T-helper 17 cell (primary cell): ENCODE data around the gene ANKRD33. TPM values are rescaled to one million over a fixed set of nuclear protein-coding genes. Genes with fewer than 3 reads are reported as not detected.

Source experiments
- ATAC-seq: fragments of 150-1000 bp; cut with Tn5 transposase; 2 replicates; pipeline ENCODE4 v1.10.0; 2021; ENCODE audit warnings: mild to moderate bottlenecking, moderate library complexity
- DNase-seq, 3 donors: peaks; one replicate each; pipeline versions ENCODE4 v3.0.0 to v3.0.0-alpha.2; 2020 to 2021
- H3K9me3 ChIP-seq: one replicate; pipeline ENCODE4 v1.7.0; 2013; ENCODE audit warnings: low read length, mild to moderate bottlenecking; ENCODE audit not compliant: control insufficient read depth, poor library complexity, severe bottlenecking
- H3K27ac Mint-ChIP-seq: one replicate; pipeline ENCODE4 v1.8.0; 2022; ENCODE audit warnings: mild to moderate bottlenecking, moderate library complexity, mixed read lengths
- H3K27me3 Mint-ChIP-seq: one replicate; pipeline ENCODE4 v1.8.0; 2022; ENCODE audit warnings: mixed read lengths
- H3K36me3 Mint-ChIP-seq: one replicate; pipeline ENCODE4 v1.8.0; 2022; ENCODE audit warnings: low read depth, mixed read lengths
- H3K4me1 Mint-ChIP-seq: one replicate; pipeline ENCODE4 v1.8.0; 2022; ENCODE audit warnings: mild to moderate bottlenecking, mixed read lengths
- H3K4me3 Mint-ChIP-seq: one replicate; pipeline ENCODE4 v1.8.0; 2022; ENCODE audit warnings: mild to moderate bottlenecking, moderate library complexity, mixed read lengths
- total RNA-seq, 4 donors: library from RNA in 2 of 4; stranded (reverse) in 2 of 4; gene quantifications; one replicate each; pipeline ENCODE4 v1.2.3 and lab custom pipeline; 2022 to 2026

The ANKRD33 gene
- total RNA-seq, 2 donors from 2014 or later: not detected

GRCh38 chr12:51850081-51850964 lies 37.6 kb upstream of the ANKRD33 start:
- Mint-ChIP-seq H3K4me1 (peaks cover 20% of the 10 kb centered on the region), H3K36me3 (peaks cover 5% of the 10 kb centered on the region), H3K4me3 (peak overlapping the region; percentile 67), H3K27ac (no peak overlapping the region), H3K27me3 (peaks cover 32% of the 10 kb centered on the region)
- no peaks in the 10 kb centered on the region for H3K9me3 ChIP-seq
- DNase-seq (no peak), ATAC-seq (no peak)

GRCh38 chr12:51850965-51851299 lies 37.0 kb upstream of the ANKRD33 start:
- no peak for DNase-seq
- no peak overlapping the region for H3K27ac Mint-ChIP-seq

GRCh38 chr12:51851413-51852124 lies 36.3 kb upstream of the ANKRD33 start:
- no peaks in the 10 kb centered on the region for H3K9me3 ChIP-seq
- Mint-ChIP-seq H3K4me1 (peaks cover 17% of the 10 kb centered on the region), H3K4me3 (no peak overlapping the region), H3K27ac (no peak overlapping the region), H3K27me3 (peaks cover 30% of the 10 kb centered on the region), H3K36me3 (peaks cover 3% of the 10 kb centered on the region)
- DNase-seq (no peak), ATAC-seq (no peak)

More at GRCh38 chr12:51850965-51851299, 37.0 kb upstream of the ANKRD33 start:
- Mint-ChIP-seq H3K27me3 (peaks cover 30% of the 10 kb centered on the region), H3K36me3 (peaks cover 5% of the 10 kb centered on the region), H3K4me3 (no peak overlapping the region), H3K4me1 (peaks cover 19% of the 10 kb centered on the region)
- ATAC-seq: no peak
- H3K9me3 ChIP-seq: no peaks in the 10 kb centered on the region

- Mint-ChIP-seq H3K4me3 (no peak overlapping the region), H3K4me1 (peaks cover 19% of the 10 kb centered on the region), H3K27ac (no peak overlapping the region), H3K27me3 (peaks cover 38% of the 10 kb centered on the region), H3K36me3 (peaks cover 4% of the 10 kb centered on the region)
- H3K9me3 ChIP-seq: no peaks in the 10 kb centered on the region
- ATAC-seq: no peak
- DNase-seq: no peak
These were observed 35.3 kb upstream of the ANKRD33 start for GRCh38 chr12:51852404-51853137.

GRCh38 chr12:51855586-51856428 lies 32.1 kb upstream of the ANKRD33 start:
- Mint-ChIP-seq H3K27me3 (peaks cover 35% of the 10 kb centered on the region), H3K36me3 (peaks cover 4% of the 10 kb centered on the region), H3K27ac (no peak overlapping the region), H3K4me1 (peaks cover 16% of the 10 kb centered on the region), H3K4me3 (no peak overlapping the region)
- DNase-seq (no peak), ATAC-seq (no peak)
- H3K9me3 ChIP-seq: no peaks in the 10 kb centered on the region

GRCh38 chr12:51860986-51861385 lies 26.9 kb upstream of the ANKRD33 start:
- no peak for ATAC-seq

GRCh38 chr12:51862947-51863346 lies 25.0 kb upstream of the ANKRD33 start:
- H3K27ac Mint-ChIP-seq: no peak overlapping the region
- H3K4me1 Mint-ChIP-seq: peaks cover 9% of the 10 kb centered on the region
- H3K4me3 Mint-ChIP-seq: peak overlapping the region; percentile 58
- peaks cover 59% of the 10 kb centered on the region for H3K27me3 Mint-ChIP-seq
- DNase-seq (no peak), ATAC-seq (no peak)
- peaks cover 5% of the 10 kb centered on the region for H3K36me3 Mint-ChIP-seq
- H3K9me3 ChIP-seq: no peaks in the 10 kb centered on the region

More at GRCh38 chr12:51860986-51861385, 26.9 kb upstream of the ANKRD33 start:
- H3K27ac Mint-ChIP-seq: no peak overlapping the region
- H3K36me3 Mint-ChIP-seq: peaks cover 2% of the 10 kb centered on the region
- peaks cover 8% of the 10 kb centered on the region for H3K4me1 Mint-ChIP-seq
- H3K27me3 Mint-ChIP-seq: peaks cover 57% of the 10 kb centered on the region
- H3K4me3 Mint-ChIP-seq: no peak overlapping the region
- DNase-seq: no peak
- no peaks in the 10 kb centered on the region for H3K9me3 ChIP-seq

GRCh38 chr12:51863363-51863932 lies 24.5 kb upstream of the ANKRD33 start:
- Mint-ChIP-seq H3K4me3 (peak overlapping the region; percentile 58), H3K36me3 (peaks cover 9% of the 10 kb centered on the region), H3K27me3 (peaks cover 64% of the 10 kb centered on the region), H3K4me1 (peaks cover 10% of the 10 kb centered on the region), H3K27ac (no peak overlapping the region)
- H3K9me3 ChIP-seq: no peaks in the 10 kb centered on the region
- DNase-seq (no peak), ATAC-seq (peak; percentile 15)

- Mint-ChIP-seq H3K4me1 (peaks cover 16% of the 10 kb centered on the region), H3K4me3 (peak overlapping the region; percentile 60), H3K27ac (no peak overlapping the region), H3K27me3 (peaks cover 68% of the 10 kb centered on the region), H3K36me3 (peaks cover 13% of the 10 kb centered on the region)
- ATAC-seq (peak; percentile 83), DNase-seq (no peak)
- no peaks in the 10 kb centered on the region for H3K9me3 ChIP-seq
These were observed 23.7 kb upstream of the ANKRD33 start for GRCh38 chr12:51863933-51864832.

- peaks cover 18% of the 10 kb centered on the region for H3K4me1 Mint-ChIP-seq
- H3K4me3 Mint-ChIP-seq: peak overlapping the region; percentile 60
- no peak for DNase-seq
- peaks cover 14% of the 10 kb centered on the region for H3K36me3 Mint-ChIP-seq
- ATAC-seq: no peak
- no peaks in the 10 kb centered on the region for H3K9me3 ChIP-seq
- peaks cover 70% of the 10 kb centered on the region for H3K27me3 Mint-ChIP-seq
- H3K27ac Mint-ChIP-seq: no peak overlapping the region
These were observed 22.9 kb upstream of the ANKRD33 start for GRCh38 chr12:51864833-51865670.

- Mint-ChIP-seq H3K36me3 (peaks cover 19% of the 10 kb centered on the region), H3K4me3 (no peak overlapping the region), H3K27ac (no peak overlapping the region), H3K27me3 (peaks cover 78% of the 10 kb centered on the region), H3K4me1 (peaks cover 23% of the 10 kb centered on the region)
- ATAC-seq: no peak
- H3K9me3 ChIP-seq: no peaks in the 10 kb centered on the region
- no peak for DNase-seq
These were observed 22.1 kb upstream of the ANKRD33 start for GRCh38 chr12:51865757-51866270.
